ENCODE data around the gene TPST2.

Gene TPST2

DNA sequence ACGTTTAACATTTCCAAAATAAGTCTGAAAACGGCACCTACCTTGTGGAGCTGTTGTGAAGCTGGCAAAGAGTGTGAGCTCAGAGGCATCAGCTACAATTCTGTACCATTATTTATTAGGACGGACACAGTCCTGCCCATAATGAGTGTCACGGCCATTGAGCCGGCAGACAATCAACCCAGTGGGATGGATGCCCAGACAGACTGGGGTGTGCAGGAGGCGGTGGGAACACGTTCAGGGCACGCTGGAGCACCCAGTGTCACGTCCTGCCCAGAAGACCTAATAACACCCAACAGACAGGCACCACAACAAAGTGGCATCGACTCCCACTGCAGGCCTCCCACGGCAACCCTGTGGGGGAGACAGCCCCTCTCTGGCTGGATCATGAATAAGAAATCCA is 34.5 kb downstream of the TPST2 start:
- no peak for DNase-seq (ENCODE audit: low read depth in 2 of 2)

DNA sequence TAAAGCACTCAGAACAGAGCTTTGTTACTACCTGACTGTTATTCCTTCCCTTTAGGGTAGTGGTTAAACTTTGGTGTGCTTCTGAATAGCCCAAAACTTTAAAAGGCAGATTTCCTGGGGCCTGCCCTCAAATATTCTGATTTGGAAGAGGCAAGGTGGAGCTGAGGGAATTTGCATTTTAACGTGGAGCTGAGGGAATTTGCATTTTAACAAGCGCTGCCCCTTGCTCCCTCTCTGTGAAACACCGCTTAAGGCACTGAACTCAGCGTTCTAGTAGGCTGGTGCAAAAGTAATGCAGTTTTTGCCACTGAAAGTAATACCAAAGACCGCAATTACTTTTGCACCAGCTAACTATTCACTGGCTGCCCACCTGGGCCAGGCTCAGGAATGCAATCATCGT is 35.0 kb downstream of the TPST2 start:
- no peak for DNase-seq (ENCODE audit: low read depth in 2 of 2)

DNA sequence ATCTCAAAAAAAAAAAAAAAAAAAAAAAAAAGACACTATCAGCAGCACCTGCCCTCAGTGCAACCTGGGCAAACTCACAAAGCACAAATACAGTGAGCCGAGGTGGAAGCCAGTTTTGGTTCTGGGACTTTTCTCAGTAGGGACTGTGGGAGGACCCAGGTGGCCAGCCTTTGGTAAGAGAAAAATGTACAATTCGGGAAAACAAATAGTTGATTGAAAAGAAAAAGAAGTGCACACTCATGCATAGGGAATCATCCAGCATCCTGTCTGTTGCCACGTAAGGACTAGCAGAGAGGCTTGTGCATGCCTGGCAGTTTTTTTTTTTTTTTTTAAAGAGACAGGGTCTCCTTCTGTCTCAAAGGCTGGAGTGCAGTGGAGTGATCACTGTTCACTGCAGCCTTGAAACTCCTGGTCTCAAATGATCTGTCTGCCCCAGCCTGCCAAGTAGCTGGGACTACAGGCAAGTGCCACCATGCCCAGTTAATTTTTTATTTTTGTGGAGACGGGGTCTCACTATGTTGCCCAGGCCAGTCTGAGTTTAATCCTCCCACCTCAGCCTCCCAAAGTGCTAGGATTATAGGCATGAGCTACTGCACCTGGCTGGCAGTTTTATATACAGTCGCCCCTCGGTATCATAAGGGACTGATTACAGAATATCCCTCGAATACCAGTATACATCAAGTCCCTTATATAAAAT is 36.7 kb downstream of the TPST2 start:
- no peak for DNase-seq (ENCODE audit: low read depth in 2 of 2)

DNA sequence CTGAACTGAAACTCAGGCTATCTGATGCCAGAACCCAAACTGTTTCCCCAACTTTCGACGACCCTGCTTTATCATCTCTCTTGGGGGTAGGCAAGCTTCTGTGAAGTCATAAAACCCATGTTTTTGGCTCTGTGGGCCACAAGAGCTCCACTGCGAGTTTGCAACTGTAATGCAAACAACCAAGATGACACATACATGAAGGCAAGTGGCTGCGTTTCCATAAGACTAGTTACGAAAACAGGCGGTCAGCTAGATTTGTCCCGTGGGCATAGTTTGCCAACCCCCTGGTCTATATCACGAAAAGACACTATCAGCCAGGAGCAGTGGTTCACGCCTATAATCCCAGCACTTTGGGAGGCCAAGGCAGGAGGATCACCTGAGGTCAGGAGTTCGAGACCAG is 37.5 kb downstream of the TPST2 start:
- no peak for DNase-seq (ENCODE audit: low read depth in 2 of 2)

DNA sequence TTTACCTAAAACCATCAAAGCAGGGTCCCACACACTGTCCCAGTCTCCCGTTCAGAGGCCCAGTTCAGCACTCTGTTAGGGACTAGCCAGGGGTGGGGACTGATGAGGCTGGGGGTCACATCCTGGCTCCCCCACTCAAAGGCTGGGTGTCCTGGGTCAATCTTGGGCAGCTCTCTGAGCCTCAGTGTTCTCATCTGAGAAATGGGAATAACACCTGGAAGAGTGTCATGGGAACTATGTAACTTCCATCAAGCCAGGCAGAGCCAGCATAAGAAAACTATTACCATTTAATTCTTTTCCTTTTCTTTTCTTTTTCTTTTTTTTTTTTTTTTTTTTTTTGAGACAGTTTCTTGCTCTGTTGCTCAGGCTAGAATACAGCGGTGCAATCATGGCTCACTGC is 38.4 kb downstream of the TPST2 start:
- no peak for DNase-seq (ENCODE audit: low read depth in 2 of 2)

DNA sequence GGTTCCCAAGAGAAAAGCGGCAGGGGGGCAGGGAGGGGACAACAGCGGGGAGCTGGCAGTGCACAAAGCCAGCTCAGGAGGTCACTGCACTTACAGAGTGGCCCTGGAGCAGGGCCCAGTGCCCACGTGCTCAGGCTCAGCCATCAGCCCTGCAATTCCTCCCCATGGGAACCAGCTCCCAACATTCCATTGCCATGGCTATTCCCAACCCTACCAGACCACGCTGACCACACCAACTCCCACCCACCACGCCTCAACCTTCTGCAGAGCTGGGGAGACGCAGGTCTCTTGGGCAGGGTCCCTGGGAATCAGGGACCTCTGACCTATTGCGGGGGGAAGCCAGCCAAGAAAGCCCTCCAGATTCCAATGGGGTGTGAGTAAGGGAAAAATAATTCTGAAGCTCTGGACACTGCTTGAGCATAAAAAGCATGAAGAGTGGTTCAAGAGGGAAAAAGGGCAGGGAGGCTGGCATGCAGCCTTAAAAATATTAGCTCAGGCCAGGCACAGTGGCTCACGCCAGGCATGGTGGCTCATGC is 39.4 kb downstream of the TPST2 start:
- no peak for DNase-seq (ENCODE audit: low read depth in 2 of 2)

DNA sequence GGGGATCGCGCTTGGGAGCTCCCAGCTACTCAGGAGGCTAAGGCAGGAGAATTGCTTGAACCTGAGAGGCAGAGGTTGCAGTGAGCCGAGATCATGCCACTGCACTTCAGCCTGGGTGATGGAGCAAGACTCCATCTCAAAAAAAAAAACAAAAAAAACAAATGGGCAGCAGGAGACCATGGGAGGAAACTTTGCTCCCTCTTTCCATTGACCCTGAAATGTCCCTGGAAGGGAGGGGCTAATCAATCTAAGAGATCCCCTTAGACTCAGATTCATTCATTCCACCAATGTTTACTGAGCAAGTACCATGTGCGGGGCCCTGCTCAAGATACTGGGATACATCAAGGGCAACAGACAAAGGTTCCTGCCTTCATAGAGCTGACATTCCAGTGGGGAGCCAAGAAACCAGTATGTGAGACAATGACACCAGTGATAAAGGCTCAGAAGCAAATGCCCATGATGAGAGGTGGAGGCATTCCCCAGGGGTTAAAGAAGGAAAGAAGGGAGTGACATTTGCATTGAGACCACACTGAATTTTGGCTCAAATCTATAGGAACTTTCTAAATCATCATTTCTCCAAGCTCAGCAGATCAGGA is 39.9 kb downstream of the TPST2 start:
- no peak for DNase-seq (ENCODE audit: low read depth in 2 of 2)

DNA sequence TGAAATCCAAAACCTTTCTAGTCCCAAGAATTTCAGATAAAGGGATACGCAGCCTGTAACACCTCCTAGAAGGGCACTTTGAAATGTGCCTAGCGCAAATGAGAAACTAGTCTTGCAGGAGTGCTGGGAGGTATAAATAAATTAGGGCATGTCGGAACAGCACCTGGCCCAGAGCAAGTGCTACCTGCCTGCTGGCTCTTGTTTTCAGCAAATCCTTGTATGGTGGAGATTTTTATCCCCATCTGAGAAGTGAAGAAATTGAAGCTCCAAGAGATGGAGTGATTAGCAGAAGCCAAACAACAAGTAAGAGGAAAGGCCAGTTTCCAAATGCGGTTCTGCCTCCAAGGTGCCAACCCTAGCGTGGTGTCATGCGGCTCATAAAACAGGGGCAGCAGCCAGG is 40.9 kb downstream of the TPST2 start:
- DNase-seq (ENCODE audit: low read depth in 2 of 2) = no peak

DNA sequence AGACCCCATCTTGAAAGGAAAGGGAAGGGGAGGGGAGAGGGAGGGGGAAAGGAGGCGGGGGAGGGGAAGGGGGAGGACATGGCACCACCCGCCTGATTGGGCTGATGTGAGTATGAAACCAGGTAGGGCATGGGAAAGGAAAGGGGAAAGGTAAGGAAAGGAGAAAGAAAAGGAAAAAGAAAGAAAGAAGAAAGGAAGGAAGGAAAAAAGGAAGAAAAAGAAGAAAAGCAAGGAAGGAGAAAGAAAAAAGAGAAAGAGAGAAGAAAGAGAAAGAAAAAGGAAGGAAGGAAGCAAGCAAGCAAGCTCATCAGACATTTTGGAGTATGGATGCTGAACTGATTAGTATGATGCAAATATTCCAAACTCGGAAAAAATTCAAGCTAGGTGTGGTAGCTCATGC is 41.6 kb downstream of the TPST2 start:
- no peak for DNase-seq (ENCODE audit: low read depth in 2 of 2)

DNA sequence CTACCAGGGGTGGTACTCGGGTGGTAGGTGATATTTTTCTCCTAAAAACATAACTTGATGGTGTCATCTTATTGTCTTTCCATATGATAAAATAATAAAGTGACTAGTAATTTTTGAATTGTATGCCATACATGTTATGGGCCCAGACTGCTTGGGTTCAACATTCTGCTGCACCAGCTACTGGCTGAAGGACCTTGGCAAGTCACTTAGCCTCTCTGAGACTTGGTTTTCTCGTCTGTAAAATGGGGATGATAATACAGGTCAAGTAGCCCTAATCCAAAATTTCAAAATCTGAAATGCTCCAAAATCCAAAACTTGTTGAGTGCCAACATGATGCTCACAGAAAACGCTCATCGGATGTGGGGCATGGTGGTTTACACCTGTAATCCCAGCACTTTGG is 42.1 kb downstream of the TPST2 start:
- no peak for DNase-seq (ENCODE audit: low read depth in 2 of 2)

DNA sequence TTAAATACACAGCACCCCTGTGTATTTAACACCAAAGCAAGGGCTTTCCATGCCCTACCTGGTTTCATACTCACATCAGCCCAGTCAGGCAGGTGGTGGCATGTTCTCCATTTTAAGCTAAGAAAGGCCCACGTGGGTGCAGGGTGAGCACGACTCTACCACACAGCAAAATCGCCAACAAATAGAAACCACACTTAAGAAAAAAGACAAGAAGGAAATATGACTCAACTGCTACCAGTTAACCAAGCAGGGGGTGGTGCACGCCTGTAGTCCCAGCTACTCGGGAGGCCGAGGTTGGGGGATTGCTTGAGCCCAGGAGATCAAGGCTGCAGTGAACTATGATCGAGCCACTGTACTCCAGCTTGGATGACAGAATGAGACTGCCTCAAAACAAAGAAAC is 42.5 kb downstream of the TPST2 start:
- DNase-seq (ENCODE audit: low read depth in 2 of 2) = peak; percentile 1 to 3

DNA sequence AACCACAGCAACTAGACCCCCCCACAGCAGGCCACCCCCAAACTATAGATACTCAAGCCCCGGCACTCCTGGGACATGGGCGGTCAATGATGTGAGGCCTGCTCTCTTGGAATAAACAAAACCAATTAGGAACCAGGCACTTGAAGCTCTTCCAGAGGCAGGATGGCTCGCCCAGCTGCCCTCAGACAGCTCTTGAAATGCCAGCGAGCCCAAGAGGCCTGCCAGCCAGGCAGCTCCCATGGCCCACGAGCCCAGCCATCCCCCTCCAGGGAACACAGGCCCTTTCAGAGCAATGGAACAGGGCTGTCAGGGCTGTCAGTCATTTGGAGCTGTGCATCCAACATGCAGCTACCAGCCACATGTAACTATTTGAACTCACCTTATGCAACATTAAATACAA is 43.6 kb downstream of the TPST2 start:
- no peak for DNase-seq (ENCODE audit: low read depth in 2 of 2)

DNA sequence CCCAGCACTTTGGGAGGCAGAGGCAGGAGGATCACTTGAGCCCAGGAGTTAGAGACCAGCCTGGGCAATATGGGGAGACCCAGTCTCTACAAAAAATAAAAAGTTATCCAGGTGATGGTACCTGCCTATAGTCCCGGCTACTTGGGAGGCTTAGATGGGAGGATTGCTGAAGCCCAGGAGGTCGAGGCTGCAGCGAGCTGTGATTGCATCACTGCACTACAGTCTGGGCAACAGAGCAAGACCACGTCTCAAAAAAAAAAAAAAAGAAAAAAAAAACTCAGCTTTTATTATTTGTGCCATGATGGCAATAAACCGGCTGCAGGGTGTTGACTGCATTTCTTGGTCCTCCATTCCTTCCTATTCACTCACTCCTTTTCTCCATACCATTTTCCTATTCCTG is 44.1 kb downstream of the TPST2 start:
- no peak for DNase-seq (ENCODE audit: low read depth in 2 of 2)

DNA sequence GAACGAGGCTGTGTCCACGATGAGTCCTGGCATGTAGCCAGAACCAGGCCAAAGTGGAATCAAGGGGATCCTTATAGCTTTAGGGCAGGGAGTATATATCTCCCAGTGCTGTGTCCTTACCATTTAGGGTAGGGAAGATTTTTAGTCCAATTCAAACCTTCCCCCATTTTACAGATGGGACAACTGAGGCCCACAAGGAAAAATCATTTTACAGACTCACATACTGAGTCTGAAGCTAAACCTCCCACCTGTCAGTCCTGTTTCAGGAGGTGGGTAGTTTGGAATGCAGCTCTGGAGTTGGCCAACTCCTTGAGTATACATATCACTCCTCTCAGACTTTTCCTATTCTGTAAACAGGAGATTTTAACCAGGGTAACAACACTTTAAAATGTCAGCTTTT is 44.5 kb downstream of the TPST2 start:
- no peak for DNase-seq (ENCODE audit: low read depth in 2 of 2)

DNA sequence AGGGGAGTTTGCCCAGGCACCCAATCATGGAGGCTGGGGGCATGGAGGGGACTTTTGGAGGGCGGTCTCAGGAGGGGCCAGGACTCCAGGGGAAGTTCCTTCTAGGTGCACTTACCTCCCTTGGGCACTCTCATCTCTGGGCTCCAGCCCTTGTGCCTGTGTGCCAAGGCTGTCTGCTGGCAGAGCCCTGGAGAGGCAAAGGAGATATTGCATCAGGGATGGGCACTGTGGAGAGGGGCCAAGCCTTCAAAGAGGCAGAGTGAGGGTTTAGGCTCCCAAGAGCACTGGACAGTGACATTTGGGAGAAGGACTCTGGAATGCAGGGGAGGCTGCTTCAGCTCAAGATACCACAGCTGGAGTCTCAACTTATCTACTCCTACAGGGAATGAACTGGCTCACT is 45.4 kb downstream of the TPST2 start:
- DNase-seq (ENCODE audit: low read depth in 2 of 2) = no peak

DNA sequence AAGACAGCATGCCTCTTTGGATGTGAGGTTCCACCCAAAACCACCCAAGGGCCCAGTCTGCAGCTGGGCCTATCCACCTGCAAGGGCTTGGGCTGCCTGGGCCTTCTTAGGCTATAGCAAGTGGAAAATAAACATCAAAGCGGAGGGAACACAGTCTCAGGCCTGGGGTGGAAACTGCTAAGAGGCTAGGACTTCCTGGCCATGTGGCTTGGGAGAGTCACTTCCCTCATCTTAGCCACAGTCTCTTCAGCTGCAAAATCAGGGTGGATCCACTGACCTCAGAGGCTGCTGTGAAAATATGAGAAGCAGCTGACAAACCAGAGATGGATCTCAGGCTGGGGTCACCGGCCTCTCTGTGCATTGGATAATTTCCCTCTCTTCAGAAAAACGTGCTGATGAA is 47.1 kb downstream of the TPST2 start:
- no peak for DNase-seq (ENCODE audit: low read depth in 2 of 2)

DNA sequence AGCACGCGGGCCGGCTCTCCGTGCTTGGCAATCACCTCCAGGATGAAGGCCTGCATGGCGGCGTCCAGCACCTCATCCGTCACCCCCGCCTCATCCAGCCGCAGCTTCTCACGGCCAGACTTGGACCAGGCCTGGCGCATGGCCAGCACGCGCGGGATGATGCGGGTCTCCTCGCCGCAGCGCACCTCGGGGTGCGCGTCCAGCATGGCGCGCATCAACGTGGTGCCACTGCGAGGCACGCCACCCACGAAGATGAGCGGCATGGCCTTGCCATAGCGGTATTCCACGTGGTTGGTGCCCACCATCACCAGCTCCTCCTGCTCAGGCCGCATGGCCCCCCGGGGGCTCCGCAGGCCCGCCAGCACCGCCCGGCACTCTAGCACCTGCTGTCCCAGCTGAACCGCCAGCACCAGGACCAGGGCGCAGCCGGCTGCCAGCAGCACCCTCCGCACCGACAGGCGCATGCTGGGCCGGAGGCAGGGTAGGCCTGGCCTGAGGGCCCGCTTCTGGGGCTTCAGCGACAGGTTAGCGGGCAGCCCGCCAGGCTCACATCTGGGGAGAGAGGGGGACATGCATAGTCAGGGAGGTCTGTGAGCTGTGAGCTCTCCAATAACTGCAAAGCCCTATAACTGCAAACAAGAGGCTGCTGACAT is 48.6 kb downstream of the TPST2 start:
- no peak for DNase-seq (ENCODE audit: low read depth in 2 of 2)

DNA sequence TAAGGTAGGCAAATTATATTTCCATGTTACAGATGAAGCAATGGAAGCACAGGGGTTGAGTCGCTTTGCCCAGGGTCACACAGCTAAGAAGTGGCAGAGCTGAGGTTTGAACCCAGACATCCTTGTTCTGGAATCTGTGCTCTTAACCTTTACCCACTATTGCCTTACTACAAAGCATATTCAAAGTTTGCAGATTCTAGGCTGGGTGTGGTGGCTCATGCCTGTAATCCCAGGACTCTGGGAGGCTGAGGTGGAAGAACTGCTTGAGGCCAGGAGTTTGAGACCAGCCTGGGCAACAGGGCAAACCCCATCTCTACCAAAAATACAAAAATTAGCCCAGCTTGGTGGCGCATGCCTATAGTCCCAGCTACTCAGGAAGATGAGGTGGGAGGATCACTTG is 49.8 kb downstream of the TPST2 start:
- DNase-seq (ENCODE audit: low read depth in 2 of 2) = no peak

DNA sequence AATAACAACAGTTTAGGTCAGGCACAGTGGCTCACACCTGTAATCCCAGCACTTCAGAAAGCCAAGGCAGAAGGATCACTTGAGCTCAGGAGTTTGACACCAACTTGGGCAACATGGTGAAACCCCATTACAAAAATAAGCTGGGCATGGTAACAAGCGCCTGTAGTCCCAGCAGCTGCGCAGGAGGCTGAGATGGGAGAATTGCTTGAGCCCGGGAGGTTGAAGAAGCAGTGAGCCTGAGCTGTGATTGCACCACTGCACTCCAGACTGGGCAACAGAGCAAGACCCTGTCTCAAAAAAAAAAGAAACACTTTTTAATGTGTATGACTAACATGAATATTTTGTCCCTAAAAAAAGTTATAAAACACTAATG is 53.2 kb downstream of the TPST2 start:
- no peak for DNase-seq (ENCODE audit: low read depth in 2 of 2)

DNA sequence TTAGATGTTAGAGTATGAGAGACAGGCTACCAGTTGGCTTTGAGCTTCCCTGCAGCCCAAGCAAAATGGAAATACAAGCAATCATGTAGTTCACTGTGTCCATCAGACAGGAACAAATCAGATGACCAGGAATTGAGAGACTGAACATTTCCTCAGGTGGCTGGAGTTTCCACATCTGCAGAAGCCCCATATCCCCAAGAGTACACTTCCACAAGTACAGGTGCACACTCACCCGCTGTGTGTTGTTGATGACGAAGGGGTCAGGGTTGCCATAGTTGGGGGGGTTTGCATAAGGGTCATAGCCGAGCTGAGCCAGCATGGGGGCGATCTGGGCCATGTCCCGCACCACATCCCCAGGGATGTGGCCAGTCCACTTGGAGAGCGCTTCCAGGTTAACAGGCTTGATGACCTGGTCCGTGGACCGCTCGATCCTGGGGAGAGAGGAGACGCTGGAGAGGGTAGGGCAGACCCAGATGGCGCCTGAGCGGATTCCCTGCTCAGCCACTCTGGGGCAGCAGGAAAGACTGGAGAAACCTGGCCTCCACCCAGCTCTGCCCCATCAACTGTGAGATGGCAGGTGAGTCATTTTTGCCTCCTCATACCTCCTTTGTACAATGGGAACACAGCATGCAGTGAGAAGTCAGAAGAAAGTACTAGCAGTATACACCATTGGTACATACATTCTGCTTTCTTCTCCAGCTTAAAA is 53.7 kb downstream of the TPST2 start:
- DNase-seq (ENCODE audit: low read depth in 2 of 2) = no peak

DNA sequence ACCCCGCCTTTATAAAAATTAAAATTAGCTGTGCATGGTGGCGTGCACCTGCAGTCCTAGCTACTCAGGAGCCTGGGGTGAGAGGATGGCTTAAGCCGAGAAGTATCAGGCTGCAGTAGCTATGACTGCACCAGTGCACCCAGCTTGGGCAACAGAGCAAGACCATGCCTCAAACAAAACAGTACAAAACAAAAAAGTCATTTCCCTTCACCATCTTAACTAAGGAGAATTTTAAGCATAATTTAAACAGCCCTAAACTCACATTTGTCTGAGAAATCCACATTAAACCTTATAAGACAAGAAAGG is 54.4 kb downstream of the TPST2 start:
- no peak for DNase-seq (ENCODE audit: low read depth in 2 of 2)

DNA sequence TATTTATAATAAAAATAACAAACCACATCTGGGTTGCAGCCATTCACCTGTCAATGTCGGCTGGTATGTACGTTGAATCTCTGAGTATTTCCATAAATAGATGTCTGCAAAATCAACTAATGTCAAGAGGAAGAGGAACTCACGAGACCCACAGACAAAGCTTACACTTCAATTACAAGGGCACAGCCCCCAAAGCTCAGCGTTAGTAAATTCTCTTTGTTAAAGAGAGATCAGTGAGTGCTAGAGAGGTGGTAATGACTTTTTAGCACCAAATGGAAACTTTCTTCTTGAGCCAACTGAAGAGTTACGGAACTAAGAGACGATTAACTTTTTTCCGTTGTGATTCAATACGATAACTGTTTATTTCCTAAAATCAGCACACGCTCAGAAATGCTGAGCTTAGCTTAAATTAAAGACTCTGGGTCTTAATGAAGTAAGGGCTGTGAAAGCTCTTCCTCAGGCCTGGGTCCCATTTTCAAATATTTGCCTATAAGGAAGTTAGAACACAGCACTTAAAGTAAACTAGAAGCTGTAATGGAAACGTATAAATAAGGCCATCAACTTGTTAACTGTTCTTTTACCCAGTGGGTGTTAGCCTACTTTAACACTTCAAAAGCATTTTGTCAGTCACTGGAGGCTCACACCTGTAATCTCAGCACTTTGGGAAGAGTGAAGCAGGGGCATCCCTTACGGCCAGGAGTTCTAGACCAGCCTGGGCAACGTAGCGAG is 54.9 kb downstream of the TPST2 start:
- DNase-seq (ENCODE audit: low read depth in 2 of 2) = no peak
